ENCODE data around the gene NUCB2.
A peak's percentile ranks its signal among the peaks of the same experiment; 100 is the strongest.
"Not testable (repeated sequence)": the region's sequence is repeated elsewhere in the genome, so short reads cannot be mapped to it uniquely, and the experiment has no call there.

NUCB2 gene

DNA sequence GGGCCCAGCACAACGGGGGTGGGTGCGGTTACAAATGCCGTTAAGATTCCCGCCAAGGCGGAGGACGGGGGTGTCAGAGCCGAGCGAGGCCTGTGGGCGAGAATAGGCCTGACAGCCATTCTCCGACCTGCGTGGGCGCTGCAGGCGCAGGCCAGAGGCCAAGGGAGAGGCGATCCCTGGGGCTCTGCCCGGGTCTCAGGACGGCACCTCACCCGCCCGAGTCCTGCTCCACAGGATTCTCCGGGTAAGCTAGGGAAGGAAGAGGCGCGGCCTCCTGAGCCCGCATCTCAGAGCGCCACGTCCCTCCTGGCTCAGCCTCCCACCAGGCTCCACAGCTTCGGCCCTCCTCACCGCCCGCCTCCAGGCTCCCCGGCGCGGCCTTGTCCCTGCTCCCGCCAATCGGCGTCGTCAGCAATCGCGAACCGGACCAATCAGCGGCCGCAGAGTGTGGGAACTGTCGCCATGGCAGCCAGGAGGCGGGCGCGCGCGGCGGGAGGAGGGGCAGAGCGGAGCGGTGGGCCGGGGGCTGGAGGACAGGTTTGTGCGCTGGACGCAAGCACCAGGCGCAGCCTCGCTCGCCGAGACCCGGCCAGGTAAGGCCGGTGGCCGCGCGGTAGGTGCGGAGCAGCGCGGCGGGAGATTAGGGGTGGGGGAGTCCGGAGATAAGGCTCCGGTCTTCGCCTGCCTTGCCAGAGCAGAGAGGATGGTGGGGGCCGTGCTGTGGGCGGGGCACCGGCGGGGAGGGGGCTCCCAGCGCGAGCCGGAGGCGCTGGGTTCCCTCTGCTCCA, at the start of gene NUCB2:
Gene NUCB2, plus strand, starts transcription at position 504 of the 788 bp plus-strand sequence. CDS start 18,585 bp downstream, outside the sequence.
- H3K27ac ChIP-seq, result peak within 1 kb of the TSS; percentile 74
- no peak for TF ChIP-seq ZFX (IDR thresholded peaks at IDR 0.05; ENCODE audit: borderline replicate concordance)
- TF ChIP-seq CTCF (IDR thresholded peaks at IDR 0.05), result no peak

DNA sequence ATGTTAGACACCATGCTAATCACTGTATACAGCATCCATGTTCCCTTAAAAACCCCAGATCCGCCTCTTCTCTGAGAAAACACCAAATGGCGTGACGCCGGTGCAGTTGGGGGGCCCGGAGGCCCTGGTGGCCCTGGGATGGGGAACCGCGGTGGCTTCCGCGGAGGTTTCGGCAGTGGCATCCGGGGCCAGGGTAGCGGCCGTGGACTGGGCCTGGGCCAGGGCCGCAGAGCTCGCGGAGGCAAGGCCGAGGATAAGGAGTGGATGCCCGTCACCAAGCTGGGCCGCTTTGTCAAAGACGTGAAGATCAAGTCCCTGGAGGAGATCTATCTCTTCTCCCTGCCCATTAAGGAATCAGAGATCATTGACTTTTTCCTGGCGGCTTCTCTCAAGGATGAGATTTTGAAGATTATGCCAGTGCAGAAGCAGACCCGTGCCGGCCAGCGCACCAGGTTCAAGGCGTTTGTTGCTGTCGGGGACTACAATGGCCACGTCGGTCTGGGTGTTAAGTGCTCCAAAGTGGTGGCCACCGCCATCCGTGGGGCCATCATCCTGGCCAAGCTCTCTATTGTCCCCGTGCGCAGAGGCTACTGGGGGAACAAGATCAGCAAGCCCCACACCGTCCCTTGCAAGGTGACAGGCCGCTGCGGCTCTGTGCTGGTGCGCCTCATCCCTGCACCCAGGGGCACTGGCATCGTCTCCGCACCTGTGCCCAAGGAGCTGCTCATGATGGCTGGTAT, 48.2 kb upstream of the NUCB2 start:
- H3K27ac ChIP-seq, result not testable (repeated sequence)

- TF ChIP-seq CTCF (IDR thresholded peaks at IDR 0.05), result no peak
- TF ChIP-seq ZFX (IDR thresholded peaks at IDR 0.05; ENCODE audit: borderline replicate concordance), result no peak
- no peak overlapping the region for H3K27ac ChIP-seq
These were observed 46.9 kb upstream of the NUCB2 start for GRCh38 chr11:17229481-17230152.

GRCh38 chr11:17230867-17231851, 45.4 kb upstream of the NUCB2 start:
- H3K27ac ChIP-seq, result no peak overlapping the region
- TF ChIP-seq ZFX (IDR thresholded peaks at IDR 0.05; ENCODE audit: borderline replicate concordance) (no peak), CTCF (IDR thresholded peaks at IDR 0.05) (no peak)

GRCh38 chr11:17233101-17233500, 43.4 kb upstream of the NUCB2 start:
- no peak overlapping the region for H3K27ac ChIP-seq
- no peak for TF ChIP-seq ZFX (IDR thresholded peaks at IDR 0.05; ENCODE audit: borderline replicate concordance)
- no peak for TF ChIP-seq CTCF (IDR thresholded peaks at IDR 0.05)

GRCh38 chr11:17238377-17238776, 38.2 kb upstream of the NUCB2 start:
- H3K27ac ChIP-seq, result peak overlapping the region; percentile 47
- TF ChIP-seq ZFX (IDR thresholded peaks at IDR 0.05; ENCODE audit: borderline replicate concordance), result no peak
- TF ChIP-seq CTCF (IDR thresholded peaks at IDR 0.05), result no peak

GRCh38 chr11:17239927-17240326, 36.6 kb upstream of the NUCB2 start:
- not testable (repeated sequence) for H3K27ac ChIP-seq
